Neutrophil (primary cell): Measurements from ENCODE around the gene HCST.

Source experiments
- H3K27ac ChIP-seq: fragments of 200-600 bp; sonication (generic); 2 replicates; pipeline ENCODE4 v1.5.1; 2016; ENCODE audit warnings: mild to moderate bottlenecking, moderate library complexity
- H3K27me3 ChIP-seq: fragments of 200-600 bp; sonication (generic); 2 replicates; pipeline ENCODE4 v1.6.0; 2016; ENCODE audit warnings: mild to moderate bottlenecking
- H3K36me3 ChIP-seq: fragments of 200-600 bp; sonication (generic); 2 replicates; pipeline ENCODE4 v1.5.1; 2017
- H3K4me1 ChIP-seq, 2 experiments: fragments of 200-600 bp in 1 of 2; sonication (generic) in 1 of 2; 1 replicate in 1 of 2; 2 replicates in 1 of 2; pipeline versions ENCODE4 v1.5.1 to v1.6.1; 2013 to 2016; ENCODE audit warnings: low read depth in 1 of 2, low read length in 1 of 2, mild to moderate bottlenecking in 1 of 2, moderate library complexity in 1 of 2; ENCODE audit not compliant: control insufficient read depth in 1 of 2, insufficient read depth in 1 of 2
- H3K4me3 ChIP-seq, 2 experiments: fragments of 200-600 bp in 1 of 2; sonication (generic) in 1 of 2; 1 replicate in 1 of 2; 2 replicates in 1 of 2; pipeline ENCODE4 v1.5.1; 2013 to 2016; ENCODE audit warnings: low read depth in 1 of 2, low read length in 1 of 2, mild to moderate bottlenecking in 1 of 2, moderate library complexity in 1 of 2
- H3K9me3 ChIP-seq: fragments of 200-600 bp; sonication (generic); 2 replicates; pipeline ENCODE4 v1.5.1; 2016
- CTCF ChIP-seq: fragments of 200-600 bp; sonication (generic); IDR thresholded peaks from 2 replicates; pipeline ENCODE4 v1.5.1; 2016; ENCODE audit warnings: antibody characterized with exemption

Gene HCST

GRCh38 chr19:35936738-35937268 is 34.5 kb downstream of the HCST start:
- Histone ChIP-seq H3K4me1 (peaks cover 2% of the 10 kb centered on the region in 2 experiments), H3K36me3 (no peaks in the 10 kb centered on the region), H3K9me3 (no peaks in the 10 kb centered on the region), H3K27ac (no peak overlapping the region), H3K27me3 (peaks cover 78% of the 10 kb centered on the region), H3K4me3 (no peak overlapping the region)
- no peak for TF ChIP-seq CTCF

- no peaks in the 10 kb centered on the region for H3K9me3 ChIP-seq
- H3K36me3 ChIP-seq: no peaks in the 10 kb centered on the region
- TF ChIP-seq CTCF: no peak
- peaks cover 75% of the 10 kb centered on the region for H3K27me3 ChIP-seq
- no peak overlapping the region for H3K4me3 ChIP-seq
- no peaks in the 10 kb centered on the region for H3K4me1 ChIP-seq
- H3K27ac ChIP-seq: no peak overlapping the region
Observed at GRCh38 chr19:35937345-35938281, 35.3 kb downstream of the HCST start.

GRCh38 chr19:35938282-35939224 is 36.2 kb downstream of the HCST start:
- TF ChIP-seq CTCF: no peak
- Histone ChIP-seq H3K27ac (no peak overlapping the region), H3K4me3 (no peak overlapping the region), H3K9me3 (no peaks in the 10 kb centered on the region), H3K4me1 (no peaks in the 10 kb centered on the region), H3K36me3 (no peaks in the 10 kb centered on the region), H3K27me3 (peaks cover 65% of the 10 kb centered on the region)

GRCh38 chr19:35939307-35940077 is 37.2 kb downstream of the HCST start:
- TF ChIP-seq CTCF: no peak
- no peaks in the 10 kb centered on the region for H3K4me1 ChIP-seq
- H3K27ac ChIP-seq: no peak overlapping the region
- peaks cover 56% of the 10 kb centered on the region for H3K27me3 ChIP-seq
- H3K36me3 ChIP-seq: no peaks in the 10 kb centered on the region
- no peak overlapping the region for H3K4me3 ChIP-seq
- H3K9me3 ChIP-seq: no peaks in the 10 kb centered on the region
